Subcutaneous abdominal adipose tissue (tissue), 5 donors: Measurements from ENCODE around the gene MFRP.
"Not testable (repeated sequence)": the region's sequence is repeated elsewhere in the genome, so short reads cannot be mapped to it uniquely, and the experiment has no call there.

Experiments used
- H3K27ac ChIP-seq: one replicate; pipeline ENCODE4 v1.7.0; 2013; ENCODE audit warnings: low read depth, mild to moderate bottlenecking, inconsistent platforms, low read length, moderate library complexity
- H3K27me3 ChIP-seq, 5 donors: one replicate each; pipeline ENCODE4 v1.7.0; 2013; ENCODE audit warnings: low read length in 5 of 5, inconsistent platforms in 1 of 5; ENCODE audit not compliant: control insufficient read depth in 5 of 5, insufficient read depth in 4 of 5
- H3K36me3 ChIP-seq, 5 donors: one replicate each; pipeline ENCODE4 v1.7.0; 2013; ENCODE audit warnings: low read length in 5 of 5; ENCODE audit not compliant: control insufficient read depth in 5 of 5, insufficient read depth in 5 of 5
- H3K4me1 ChIP-seq, 5 donors: one replicate each; pipeline ENCODE4 v1.7.0; 2013; ENCODE audit warnings: low read length in 5 of 5, mild to moderate bottlenecking in 3 of 5, moderate library complexity in 1 of 5; ENCODE audit not compliant: control insufficient read depth in 5 of 5, insufficient read depth in 5 of 5
- H3K4me3 ChIP-seq, 5 donors: one replicate each; pipeline ENCODE4 v1.7.0; 2013; ENCODE audit warnings: low read length in 5 of 5, low read depth in 1 of 5
- H3K9ac ChIP-seq, 5 donors: one replicate each; pipeline ENCODE4 v1.7.0; 2013; ENCODE audit warnings: low read length in 5 of 5, mild to moderate bottlenecking in 4 of 5, moderate library complexity in 3 of 5
- H3K9me3 ChIP-seq, 5 donors: one replicate each; pipeline ENCODE4 v1.7.0; 2013; ENCODE audit warnings: low read length in 5 of 5; ENCODE audit not compliant: control insufficient read depth in 5 of 5
- donor health status: healthy.
- donor health status: healthy.
- donor health status: healthy.
- donor health status: healthy.
- donor health status: healthy.

The MFRP gene

DNA sequence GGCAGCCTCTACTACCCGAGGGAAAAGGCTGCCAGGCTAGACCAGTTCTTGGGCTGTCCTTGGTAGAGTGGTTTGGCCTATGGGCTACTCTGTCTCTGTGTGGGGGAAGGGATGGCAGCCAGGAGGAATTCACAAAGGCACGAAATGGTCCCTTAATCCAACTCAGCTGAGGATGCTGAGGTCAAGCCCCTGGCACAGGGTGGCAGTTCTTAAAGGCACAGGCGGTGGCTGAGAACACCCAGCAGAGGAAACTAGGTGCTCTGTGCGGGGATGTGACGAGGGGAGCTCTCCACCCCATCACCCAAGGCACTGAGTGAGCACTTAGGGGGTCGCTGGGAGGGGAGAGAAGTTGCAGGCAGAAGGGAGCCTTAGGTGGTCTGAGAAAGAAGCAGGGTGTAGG, at the start of gene MFRP:
Gene MFRP, minus strand, starts transcription at position 101 of the 400 bp plus-strand sequence. CDS start 192 bp downstream, outside the sequence.
- peak within 1 kb of the TSS; percentile 43 for H3K27ac ChIP-seq

DNA sequence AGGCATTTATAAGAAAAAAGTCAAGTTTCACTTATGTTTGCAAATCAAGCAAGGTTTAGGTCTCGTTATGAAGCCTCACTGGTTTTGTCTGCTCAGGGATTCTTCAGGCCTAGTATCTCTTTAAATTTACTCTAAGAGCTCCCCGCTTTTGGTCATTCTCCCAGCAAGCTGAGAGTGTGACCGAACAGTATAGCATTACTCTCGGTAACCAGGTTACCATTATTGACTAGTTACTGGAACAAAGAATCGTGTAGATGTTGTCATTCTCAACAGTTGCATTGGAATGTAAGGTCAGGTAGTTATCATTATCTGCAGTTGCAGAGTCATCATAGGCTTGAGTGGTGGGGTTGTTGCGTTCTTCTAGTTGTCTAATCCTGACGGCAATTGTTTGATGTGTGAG, 44.8 kb upstream of the MFRP start:
- peaks cover 0 to 2% (median 0%) of the 10 kb centered on the region in 5 donors for H3K27me3 ChIP-seq
- H3K9me3 ChIP-seq, result no peaks in the 10 kb centered on the region
- H3K27ac ChIP-seq, result no peak overlapping the region

More for the DNA sequence above, at the start of gene MFRP:
- Histone ChIP-seq H3K27me3 (no peaks in the 10 kb centered on the region), H3K36me3 (no peaks in the 10 kb centered on the region), H3K4me1 (peaks cover 4 to 34% (median 24%) of the 10 kb centered on the region in 5 donors), H3K9ac (no peak within 1 kb of the TSS), H3K9me3 (no peaks in the 10 kb centered on the region), H3K4me3 (no peak within 1 kb of the TSS)

DNA sequence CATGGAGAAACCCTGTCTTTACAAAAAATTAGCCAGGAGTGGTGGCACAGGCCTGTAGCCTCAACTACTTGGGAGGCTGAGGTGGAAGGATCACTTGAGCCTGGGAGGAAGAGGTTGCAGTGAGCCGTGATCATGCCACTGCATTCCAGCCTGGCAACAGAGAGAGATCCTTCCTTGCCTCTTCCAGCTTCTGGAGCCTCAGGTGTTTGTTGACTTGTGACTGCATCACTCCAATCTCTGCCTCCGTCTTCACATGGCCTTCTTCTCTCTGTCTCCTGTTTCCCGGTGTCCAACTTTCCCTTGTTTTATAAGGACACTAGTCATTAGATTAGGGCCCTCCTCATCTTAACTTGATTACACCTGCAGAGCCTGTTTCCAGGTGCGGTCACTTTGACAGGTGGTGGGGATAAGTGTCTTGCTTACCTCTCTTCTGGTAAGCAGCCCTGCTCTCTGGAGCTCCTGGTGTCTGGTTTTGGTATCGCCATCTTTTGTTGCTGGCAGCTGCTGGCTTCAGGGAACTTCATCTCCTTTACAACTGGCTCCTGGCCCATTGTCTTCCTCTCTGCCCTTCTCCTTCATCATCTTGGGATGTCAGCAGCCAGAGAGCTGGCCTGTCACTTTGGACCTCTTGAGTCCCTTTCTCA, 43.2 kb upstream of the MFRP start:
- Histone ChIP-seq H3K9me3 (no peaks in the 10 kb centered on the region), H3K4me3 (no peak overlapping the region), H3K27me3 (peaks cover 0 to 2% (median 0%) of the 10 kb centered on the region in 5 donors), H3K9ac (no peak overlapping the region), H3K27ac (no peak overlapping the region), H3K4me1 (no peaks in the 10 kb centered on the region), H3K36me3 (no peaks in the 10 kb centered on the region)

More for the DNA sequence above, 44.8 kb upstream of the MFRP start:
- no peak overlapping the region for H3K4me3 ChIP-seq
- no peaks in the 10 kb centered on the region for H3K4me1 ChIP-seq
- H3K9ac ChIP-seq, result no peak overlapping the region
- H3K36me3 ChIP-seq, result no peaks in the 10 kb centered on the region

DNA sequence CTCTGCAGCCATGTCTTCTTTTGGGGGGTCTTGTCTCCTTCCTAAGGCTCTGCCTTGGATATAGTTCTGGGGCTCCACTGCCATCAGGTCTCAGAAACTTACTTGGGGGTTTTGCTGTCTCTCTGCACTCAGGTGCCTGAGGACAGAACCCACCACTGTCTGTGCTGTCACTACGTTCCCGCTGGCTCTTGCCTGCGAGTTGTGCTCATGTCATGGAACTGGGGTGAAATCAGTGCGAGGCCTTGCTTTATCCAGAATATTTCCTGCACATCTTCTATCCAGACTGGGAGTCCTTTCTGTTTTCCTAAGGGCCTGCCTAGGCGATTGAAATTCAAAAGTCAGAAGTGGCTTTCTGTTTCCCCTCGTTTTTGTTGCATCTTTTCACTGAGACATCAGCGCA, 41.6 kb upstream of the MFRP start:
- no peak overlapping the region for H3K9ac ChIP-seq
- H3K27ac ChIP-seq, result no peak overlapping the region
- H3K9me3 ChIP-seq, result no peaks in the 10 kb centered on the region
- H3K4me3 ChIP-seq, result no peak overlapping the region
- H3K36me3 ChIP-seq, result no peaks in the 10 kb centered on the region
- no peaks in the 10 kb centered on the region for H3K4me1 ChIP-seq
- H3K27me3 ChIP-seq, result peaks cover 0 to 2% (median 0%) of the 10 kb centered on the region in 5 donors

DNA sequence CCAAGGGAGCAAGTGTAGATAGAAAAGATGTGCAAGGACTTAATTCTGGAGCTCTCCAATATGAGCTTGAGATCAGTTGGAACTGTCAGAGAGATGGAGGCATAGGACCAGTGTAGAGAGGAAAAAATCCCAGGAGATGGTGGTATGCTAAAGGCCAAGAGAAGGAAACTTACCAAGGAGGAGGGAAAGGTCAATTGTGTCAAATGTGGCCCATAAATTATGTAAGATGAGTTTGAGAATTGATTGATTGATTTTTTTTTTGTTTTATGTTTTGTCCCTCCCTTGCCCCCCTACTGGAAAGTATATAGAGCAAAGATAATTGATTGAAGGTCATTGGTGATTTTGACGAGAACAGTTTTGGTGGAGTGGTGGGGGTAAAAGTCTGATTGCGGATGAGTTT, 37.8 kb upstream of the MFRP start:
- Histone ChIP-seq H3K4me3 (no peak overlapping the region), H3K4me1 (peaks cover 2 to 18% (median 14%) of the 10 kb centered on the region in 5 donors), H3K36me3 (no peaks in the 10 kb centered on the region), H3K27me3 (no peaks in the 10 kb centered on the region), H3K9me3 (no peaks in the 10 kb centered on the region), H3K9ac (no peak overlapping the region), H3K27ac (no peak overlapping the region)

DNA sequence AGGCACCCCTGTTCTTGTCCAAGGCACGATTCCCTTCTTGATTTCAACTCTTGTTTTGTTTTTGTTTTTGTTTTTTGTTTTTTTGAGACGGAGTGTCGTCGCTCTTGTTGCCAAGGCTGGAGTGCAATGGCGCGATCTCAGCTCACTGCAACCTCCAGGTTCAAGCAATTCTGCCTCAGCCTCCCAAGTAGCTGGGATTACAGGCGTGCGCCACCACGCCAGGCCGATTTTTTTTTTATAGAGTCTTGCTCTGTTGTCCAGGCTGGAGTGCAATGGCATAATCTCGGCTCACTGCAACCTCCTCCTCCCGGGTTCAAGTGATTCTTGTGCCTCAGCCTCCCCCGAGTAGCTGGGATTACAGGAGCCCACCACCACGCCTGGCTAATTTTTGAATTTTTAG, 36.0 kb upstream of the MFRP start:
- not testable (repeated sequence) for H3K27me3 ChIP-seq, H3K27ac ChIP-seq, H3K36me3 ChIP-seq, H3K9me3 ChIP-seq, H3K9ac ChIP-seq
- Histone ChIP-seq H3K4me3 (peak overlapping the region in 1 of 5 donors; percentile 64), H3K4me1 (peaks cover 2 to 18% (median 14%) of the 10 kb centered on the region in 5 donors)

DNA sequence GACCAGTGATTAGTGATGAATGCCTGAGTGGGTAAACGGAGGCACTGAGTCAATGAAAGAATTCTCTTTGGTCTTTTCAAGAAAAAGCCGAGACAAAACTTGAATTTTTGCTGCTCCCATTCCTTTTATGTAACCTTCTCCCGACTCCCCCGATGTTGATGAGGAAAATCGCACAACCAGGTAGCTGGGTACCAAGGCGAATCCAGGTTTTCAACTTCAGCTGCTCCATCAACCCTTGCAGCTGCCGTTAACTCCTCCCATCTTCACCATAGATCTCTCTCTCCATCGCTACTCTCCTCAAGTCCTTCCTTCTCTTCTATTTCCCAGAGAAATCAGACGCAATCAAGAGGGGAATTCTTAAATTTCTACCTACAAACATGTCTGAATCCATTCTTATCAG, 35.6 kb upstream of the MFRP start:
- H3K4me3 ChIP-seq, result peak overlapping the region; percentile 46 to 81 (median 70)
- H3K4me1 ChIP-seq, result peaks cover 2 to 18% (median 14%) of the 10 kb centered on the region in 5 donors
- peak overlapping the region in 2 of 5 donors; percentile 41 to 53 for H3K9ac ChIP-seq
- no peaks in the 10 kb centered on the region for H3K36me3 ChIP-seq
- H3K27me3 ChIP-seq, result no peaks in the 10 kb centered on the region
- no peaks in the 10 kb centered on the region for H3K9me3 ChIP-seq
- no peak overlapping the region for H3K27ac ChIP-seq

DNA sequence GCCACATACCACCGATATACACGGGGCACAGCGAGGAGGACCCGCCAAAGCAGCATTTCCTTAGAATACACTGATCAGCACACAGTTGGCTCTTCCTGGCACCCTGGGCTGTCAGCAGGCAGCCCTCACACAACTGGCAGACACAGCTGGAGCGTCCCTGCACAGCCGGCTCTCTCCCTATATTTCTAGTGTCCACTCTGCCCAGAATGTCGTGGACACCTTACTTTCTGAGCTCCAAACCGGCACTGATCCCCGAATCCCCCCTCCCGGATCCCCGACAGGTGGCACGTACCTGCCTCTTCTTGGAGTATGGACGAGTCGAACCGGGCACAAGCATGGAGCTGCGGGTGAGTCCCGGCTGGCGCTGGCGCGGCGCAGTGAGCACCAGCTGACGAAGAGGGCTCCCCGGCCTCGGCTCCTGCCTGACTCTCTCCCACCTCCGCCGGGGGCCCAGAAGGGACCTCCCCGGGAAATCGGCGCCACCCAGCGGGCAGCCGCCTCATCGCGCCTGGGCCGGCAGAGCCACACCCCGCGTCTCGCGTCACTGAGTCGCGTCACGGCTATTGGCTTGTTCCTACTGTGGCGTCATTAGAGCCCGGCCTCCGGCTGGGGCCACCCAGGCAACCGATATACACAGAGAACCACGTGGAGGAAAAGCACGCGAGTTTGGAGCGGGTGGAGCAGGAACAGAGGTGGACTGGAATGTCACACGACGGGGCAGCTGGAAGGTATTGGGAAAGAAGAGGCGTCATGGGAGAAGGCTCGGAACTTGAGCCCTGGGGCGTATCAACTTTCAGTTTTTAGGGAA, 34.9 kb upstream of the MFRP start, which contains the start of gene USP2:
Gene USP2, minus strand, starts transcription at position 510 of the 808 bp plus-strand sequence. CDS start 8,210 bp downstream, outside the sequence.
- Histone ChIP-seq H3K9me3 (no peaks in the 10 kb centered on the region), H3K27me3 (no peaks in the 10 kb centered on the region), H3K36me3 (no peaks in the 10 kb centered on the region), H3K4me1 (peaks cover 5 to 20% (median 16%) of the 10 kb centered on the region in 5 donors), H3K9ac (peak within 1 kb of the TSS in 4 of 5 donors; percentile 52 to 71 (median 56)), H3K27ac (no peak within 1 kb of the TSS), H3K4me3 (peak within 1 kb of the TSS; percentile 56 to 81 (median 70))

DNA sequence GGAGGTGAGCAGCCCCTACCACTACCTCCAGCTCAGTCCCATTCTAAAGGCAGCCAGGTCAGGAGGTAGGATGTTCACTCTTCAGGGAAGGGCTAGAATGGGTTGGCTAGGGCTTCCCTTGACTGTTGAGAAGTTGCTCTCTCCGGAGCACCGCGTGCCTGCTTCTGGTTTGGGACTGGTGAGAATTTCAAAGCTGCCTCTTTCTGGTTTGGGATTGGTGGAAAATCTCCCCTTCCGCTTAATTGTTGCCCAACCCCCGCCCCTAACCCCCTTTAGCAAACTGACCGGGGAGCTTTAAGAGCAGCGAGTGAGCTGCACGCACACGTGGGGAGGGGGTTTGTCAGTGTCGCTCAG, 34.3 kb upstream of the MFRP start:
- no peaks in the 10 kb centered on the region for H3K27me3 ChIP-seq
- H3K9me3 ChIP-seq, result no peaks in the 10 kb centered on the region
- peak overlapping the region in 4 of 5 donors; percentile 50 to 71 (median 56) for H3K9ac ChIP-seq
- H3K4me3 ChIP-seq, result peak overlapping the region; percentile 56 to 72 (median 70)
- H3K27ac ChIP-seq, result no peak overlapping the region
- peaks cover 7 to 26% (median 22%) of the 10 kb centered on the region in 5 donors for H3K4me1 ChIP-seq
- no peaks in the 10 kb centered on the region for H3K36me3 ChIP-seq
